IMR-90 (cell line): ENCODE data around the gene LRRC4C. TPM values are rescaled to one million over a fixed set of nuclear protein-coding genes. Genes with fewer than 3 reads are reported as not detected.

Source experiments
- ATAC-seq: fragments of 200-7000 bp; cut with Tn5 transposase; 2 replicates; pipeline ENCODE4 v1.9.1; 2020; ENCODE audit warnings: low read depth, mild to moderate bottlenecking, moderate library complexity
- BruUV-seq: library from RNA; stranded (reverse); fragments of 400-500 nt; replicated peaks from 2 replicates; lab custom pipeline; 2021; lab: Mats Ljungman, UMichigan
- CTCF ChIA-PET: fragments of 300-600 bp; formaldehyde crosslinking; extraction: SDS; loops from one replicate; lab custom pipeline; 2021; ENCODE audit warnings: antibody characterized with exemption; lab: Yijun Ruan, JAX
- POLR2A ChIA-PET: fragments of 300-600 bp; sonication (Branson Sonifier 250); formaldehyde crosslinking; loops from one replicate; lab custom pipeline; 2022; ENCODE audit warnings: antibody characterized with exemption; ENCODE audit not compliant: unreplicated experiment; lab: Charles Lee
- DNase-seq: peaks from one replicate; pipeline ENCODE4 v3.0.0; 2013
- H2AFZ ChIP-seq: replicated peaks from 2 replicates; pipeline ENCODE3; 2013; ENCODE audit warnings: low read length, mild to moderate bottlenecking; ENCODE audit not compliant: poor library complexity
- H2AK5ac ChIP-seq: 2 replicates; pipeline ENCODE4 v1.6.1; 2013; ENCODE audit warnings: low read depth, low read length, inconsistent platforms
- H2AK9ac ChIP-seq: replicated peaks from 2 replicates; pipeline ENCODE3; 2013; ENCODE audit warnings: mild to moderate bottlenecking, low read depth, low read length, moderate library complexity; ENCODE audit not compliant: poor library complexity
- H2BK120ac ChIP-seq: 2 replicates; pipeline ENCODE4 v1.6.1; 2013; ENCODE audit warnings: low read depth, low read length, inconsistent platforms
- H2BK15ac ChIP-seq: 3 replicates; pipeline ENCODE4 v1.6.1; 2013; ENCODE audit warnings: low read depth, low read length, inconsistent platforms
- H2BK20ac ChIP-seq: 2 replicates; pipeline ENCODE4 v1.6.1; 2013; ENCODE audit warnings: low read depth, mild to moderate bottlenecking, inconsistent platforms, low read length, moderate library complexity
- H2BK5ac ChIP-seq: 2 replicates; pipeline ENCODE4 v1.6.1; 2013; ENCODE audit warnings: mild to moderate bottlenecking, low read depth, low read length, inconsistent platforms; ENCODE audit not compliant: poor library complexity, severe bottlenecking
- H3K14ac ChIP-seq: replicated peaks from 2 replicates; pipeline ENCODE4 v1.6.1; 2013; ENCODE audit warnings: low read depth, low read length, inconsistent platforms
- H3K18ac ChIP-seq: 2 replicates; pipeline ENCODE4 v1.6.1; 2013; ENCODE audit warnings: low read depth, low read length, control low read depth
- H3K23ac ChIP-seq: 2 replicates; pipeline ENCODE4 v1.6.1; 2013; ENCODE audit warnings: low read depth, low read length, inconsistent platforms
- H3K27ac ChIP-seq: 2 replicates; pipeline ENCODE4 v1.5.1; 2013; ENCODE audit warnings: mild to moderate bottlenecking, control low read depth, low read length; ENCODE audit not compliant: insufficient read depth
- H3K27me3 ChIP-seq: 2 replicates; pipeline ENCODE4 v1.6.1; 2013; ENCODE audit warnings: low read length; ENCODE audit not compliant: control insufficient read depth, insufficient read depth
- H3K36me3 ChIP-seq: 2 replicates; pipeline ENCODE4 v1.6.1; 2013; ENCODE audit warnings: low read length, mixed read lengths; ENCODE audit not compliant: control insufficient read depth, insufficient read depth
- H3K4ac ChIP-seq: 2 replicates; pipeline ENCODE4 v1.6.1; 2013; ENCODE audit warnings: low read depth, low read length, inconsistent platforms
- H3K4me1 ChIP-seq: 2 replicates; pipeline ENCODE4 v1.6.1; 2013; ENCODE audit warnings: low read length, mixed read lengths; ENCODE audit not compliant: control insufficient read depth, insufficient read depth
- H3K4me2 ChIP-seq: 2 replicates; pipeline ENCODE4 v1.6.1; 2013; ENCODE audit warnings: low read depth, mild to moderate bottlenecking, control low read depth, low read length, moderate library complexity
- H3K4me3 ChIP-seq: 2 replicates; pipeline ENCODE4 v1.5.1; 2013; ENCODE audit warnings: low read depth, mild to moderate bottlenecking, control low read depth, low read length, moderate library complexity; ENCODE audit not compliant: insufficient read depth
- H3K56ac ChIP-seq: 2 replicates; pipeline ENCODE4 v1.6.1; 2013; ENCODE audit warnings: low read length, inconsistent platforms; ENCODE audit not compliant: insufficient read depth; ENCODE audit errors: extremely low read depth
- H3K79me1 ChIP-seq, 2 experiments: 2 replicates each; pipeline ENCODE4 v1.6.1; 2013; ENCODE audit warnings: low read length in 2 of 2, inconsistent platforms in 1 of 2, low read depth in 1 of 2
- H3K9ac ChIP-seq: 2 replicates; pipeline ENCODE4 v1.6.1; 2013; ENCODE audit warnings: low read depth, low read length, control low read depth
- H3K9me1 ChIP-seq: 2 replicates; pipeline ENCODE4 v1.6.1; 2013; ENCODE audit warnings: low read length, inconsistent platforms; ENCODE audit not compliant: insufficient read depth
- H3K9me3 ChIP-seq: 2 replicates; pipeline ENCODE4 v1.6.1; 2013; ENCODE audit warnings: low read length; ENCODE audit not compliant: control insufficient read depth, insufficient read depth
- H4K20me1 ChIP-seq: 2 replicates; pipeline ENCODE4 v1.6.1; 2013; ENCODE audit warnings: low read length, inconsistent platforms; ENCODE audit not compliant: insufficient read depth
- H4K5ac ChIP-seq: 2 replicates; pipeline ENCODE4 v1.6.1; 2013; ENCODE audit warnings: mild to moderate bottlenecking, low read depth, low read length, control low read depth
- H4K8ac ChIP-seq, 2 experiments: 2 replicates each; pipeline ENCODE4 v1.6.1; 2013; ENCODE audit warnings: low read depth in 2 of 2, low read length in 2 of 2, control low read depth in 1 of 2, inconsistent platforms in 1 of 2
- H4K91ac ChIP-seq: 2 replicates; pipeline ENCODE4 v1.6.1; 2013; ENCODE audit warnings: low read depth, low read length, inconsistent platforms; ENCODE audit not compliant: insufficient read depth
- CEBPB ChIP-seq: IDR thresholded peaks from 2 replicates; pipeline ENCODE4 v1.6.1; 2012; ENCODE audit warnings: low read depth, low read length, improper control_type of control experiment
- ELK1 ChIP-seq: fragments of 150-350 bp; IDR thresholded peaks from 2 replicates; pipeline ENCODE4 v1.6.1; 2016; ENCODE audit warnings: low read depth, mild to moderate bottlenecking, low read length, moderate library complexity, borderline replicate concordance
- FOS ChIP-seq: fragments of 150-350 bp; IDR thresholded peaks from 2 replicates; pipeline ENCODE4 v1.6.1; 2016; ENCODE audit warnings: low read depth, low read length
- POLR2A ChIP-seq: IDR thresholded peaks from 2 replicates; pipeline ENCODE4 v1.6.1; 2012; ENCODE audit warnings: mild to moderate bottlenecking, low read depth, low read length
- RCOR1 ChIP-seq: IDR thresholded peaks from 2 replicates; pipeline ENCODE4 v1.6.1; 2012; ENCODE audit warnings: mild to moderate bottlenecking, low read length, improper control_type of control experiment; ENCODE audit not compliant: insufficient replicate concordance
- RFX5 ChIP-seq: IDR thresholded peaks from 2 replicates; pipeline ENCODE4 v1.8.0; 2012; ENCODE audit warnings: low read depth, mild to moderate bottlenecking, low read length, moderate library complexity
- SMC3 ChIP-seq: fragments of 150-350 bp; IDR thresholded peaks from 2 replicates; pipeline ENCODE4 v1.6.1; 2016; ENCODE audit warnings: low read depth, mild to moderate bottlenecking, antibody characterized with exemption, low read length, moderate library complexity
- USF2 ChIP-seq: fragments of 150-350 bp; IDR thresholded peaks from 2 replicates; pipeline ENCODE4 v1.6.1; 2017; ENCODE audit warnings: mild to moderate bottlenecking, antibody characterized with exemption, low read length, low read depth
- WGBS, 2 experiments: methylation state at CpG; one replicate each; pipeline versions ENCODE4 v1.1.5 to v1.1.7; 2013; ENCODE audit warnings: missing lambda C conversion rate in 2 of 2; ENCODE audit not compliant: insufficient read length in 1 of 2; ENCODE audit errors: extremely low coverage in 2 of 2; 5-methylcytosine and 5-hydroxymethylcytosine counted together
- dilution Hi-C: fragments of 300-500 bp; cut with HindIII; formaldehyde crosslinking; loops from one replicate; pipeline ENCODE4 v1.14.3; 2018; ENCODE audit warnings: low sequenced_read_pairs; ENCODE audit not compliant: unreplicated experiment
- in situ Hi-C: fragments of 300-500 bp; cut with MboI; formaldehyde crosslinking; loops from 3 replicates; pipeline ENCODE4 v1.14.3; 2019; ENCODE audit warnings: low sequenced_read_pairs, inconsistent platforms, mixed read lengths
- intact Hi-C: fragments of 100-400 bp; cut with micrococcal nuclease; formaldehyde crosslinking; loops from 2 replicates; pipeline ENCODE4 v1.10.0; 2022
- polyA plus RNA-seq, 3 experiments: library from polyadenylated mRNA; depleted of rRNA; stranded (reverse); fragments of >200 nt; gene quantifications; 2 replicates each; pipeline ENCODE4 v1.2.3, GENCODE V29; 2012; ENCODE audit warnings: low replicate concordance in 1 of 3
- total RNA-seq: library from RNA; depleted of rRNA; stranded (reverse); fragments of >200 nt; gene quantifications from 2 replicates; pipeline ENCODE4 v1.2.3, GENCODE V29; 2012

The LRRC4C gene
- total and polyA plus RNA-seq, 2 of the 4 experiments (the other 2 are of a cell fraction) = under 0.01 to 0.03 TPM

DNA sequence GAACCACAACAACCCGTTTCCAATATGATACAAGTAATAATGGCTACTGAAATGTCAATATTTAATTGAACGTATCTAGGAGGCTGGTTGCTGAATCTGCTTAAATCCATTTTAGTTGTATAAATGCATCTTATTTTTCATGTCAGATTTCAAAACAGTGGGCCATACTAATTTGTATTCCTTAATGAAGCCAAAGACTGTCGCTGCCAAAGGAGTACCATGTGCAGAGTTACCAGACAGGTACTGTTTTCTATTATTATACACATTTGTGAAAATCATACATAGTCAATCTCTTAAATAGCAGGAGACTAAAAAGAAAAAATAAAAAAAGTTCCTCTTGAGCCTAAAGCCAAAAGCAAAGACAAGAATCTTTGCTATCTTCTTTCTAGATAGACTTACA, 632.3 kb downstream of the LRRC4C start:
- Histone ChIP-seq H3K27ac (no peak overlapping the region), H3K36me3 (no peaks in the 10 kb centered on the region), H3K79me1 (no peaks in the 10 kb centered on the region), H3K14ac (no peak overlapping the region), H2BK15ac (no peak overlapping the region), H2AK9ac (no peak overlapping the region), H3K23ac (no peak overlapping the region), H3K4ac (no peak overlapping the region), H3K9me1 (no peaks in the 10 kb centered on the region), H4K5ac (no peak overlapping the region), H2BK120ac (no peak overlapping the region), H2BK5ac (no peak overlapping the region), H3K9me3 (no peaks in the 10 kb centered on the region), H4K20me1 (no peaks in the 10 kb centered on the region), H2AFZ (no peak overlapping the region), H2AK5ac (no peak overlapping the region), H3K56ac (no peak overlapping the region), H3K4me3 (no peak overlapping the region), H3K27me3 (no peaks in the 10 kb centered on the region), H3K18ac (no peak overlapping the region), H4K8ac (no peak overlapping the region), H3K9ac (no peak overlapping the region), H2BK20ac (no peak overlapping the region), H3K4me1 (no peaks in the 10 kb centered on the region), H3K4me2 (no peak overlapping the region), H4K91ac (no peak overlapping the region)
- in situ Hi-C loops = no loop called here
- WGBS, 2 experiments = no CpG with 5 or more reads among the region's 3 CpGs
- DNase-seq (no peak), ATAC-seq (no peak)
- ChIA-PET CTCF (no interaction called here), POLR2A (no interaction called here)
- dilution Hi-C loops = no loop called here
- intact Hi-C loops = no loop called here
- BruUV-seq = no TSS peak
- TF ChIP-seq CEBPB (no peak), SMC3 (no peak), RCOR1 (no peak), ELK1 (no peak), USF2 (no peak), FOS (no peak), RFX5 (no peak), POLR2A (no peak)
